SK-N-SH treated with all-trans-retinoic acid at 6 μM for 48 hours (cell line): Measurements from ENCODE around the gene PPP1R27.

Experiments used
- ATAC-seq: fragments of 200-7000 bp; cut with Tn5 transposase; 3 replicates; pipeline ENCODE4 v1.9.1; 2020; ENCODE audit warnings: mild to moderate bottlenecking, moderate library complexity
- ARNTL ChIP-seq: fragments of 450-650 bp; formaldehyde crosslinking; IDR thresholded peaks from 2 replicates; pipeline ENCODE4 v1.5.0; 2020; ENCODE audit warnings: low read depth, mild to moderate bottlenecking, moderate library complexity, borderline replicate concordance
- BACH2 ChIP-seq: fragments of 250-450 bp; sonication (Bioruptor Pico); IDR thresholded peaks from 2 replicates; pipeline ENCODE4 v1.9.0; 2021; ENCODE audit warnings: mild to moderate bottlenecking, borderline replicate concordance
- CSDC2 ChIP-seq: fragments of 250-450 bp; sonication (Bioruptor Pico); IDR thresholded peaks from 2 replicates; pipeline ENCODE4 v1.5.0; 2020; ENCODE audit warnings: mild to moderate bottlenecking, moderate library complexity
- ESRRG ChIP-seq: fragments of 250-450 bp; sonication (Bioruptor Pico); IDR thresholded peaks from 2 replicates; pipeline ENCODE4 v1.6.1; 2021; ENCODE audit warnings: mild to moderate bottlenecking
- GLIS3 ChIP-seq: fragments of 250-450 bp; sonication (Bioruptor Pico); IDR thresholded peaks from 2 replicates; pipeline ENCODE4 v1.5.0; 2020; ENCODE audit warnings: mild to moderate bottlenecking, moderate library complexity
- ISL1 ChIP-seq: fragments of 250-450 bp; sonication (Bioruptor Pico); IDR thresholded peaks from 2 replicates; pipeline ENCODE4 v2.1.2; 2022; ENCODE audit warnings: mild to moderate bottlenecking, moderate library complexity
- PPARA ChIP-seq: fragments of 250-450 bp; sonication (Bioruptor Pico); IDR thresholded peaks from 2 replicates; pipeline ENCODE4 v1.5.0; 2020; ENCODE audit warnings: mild to moderate bottlenecking, borderline replicate concordance
- RARB ChIP-seq: fragments of 250-450 bp; sonication (Bioruptor Pico); IDR thresholded peaks from 2 replicates; pipeline ENCODE4 v1.8.0; 2021; ENCODE audit warnings: mild to moderate bottlenecking, moderate library complexity
- TCF4 ChIP-seq: fragments of 250-450 bp; sonication (Bioruptor Pico); IDR thresholded peaks from 2 replicates; pipeline ENCODE4 v1.8.0; 2021; ENCODE audit warnings: mild to moderate bottlenecking, moderate library complexity, borderline replicate concordance
- TOX ChIP-seq: fragments of 250-450 bp; sonication (Bioruptor Pico); IDR thresholded peaks from 2 replicates; pipeline ENCODE4 v1.8.0; 2021; ENCODE audit warnings: mild to moderate bottlenecking, moderate library complexity, borderline replicate concordance
- ZC3H10 ChIP-seq: fragments of 250-450 bp; sonication (Bioruptor Pico); IDR thresholded peaks from 2 replicates; pipeline ENCODE4 v1.5.1; 2021; ENCODE audit warnings: mild to moderate bottlenecking, moderate library complexity
- ZFP3 ChIP-seq: fragments of 250-450 bp; sonication (Bioruptor Pico); IDR thresholded peaks from 2 replicates; pipeline ENCODE4 v1.5.0; 2020; ENCODE audit warnings: mild to moderate bottlenecking, moderate library complexity
- ZFP30 ChIP-seq: fragments of 450-650 bp; formaldehyde crosslinking; IDR thresholded peaks from 2 replicates; pipeline ENCODE4 v1.5.0; 2022; ENCODE audit warnings: mild to moderate bottlenecking, moderate library complexity
- ZNF565 ChIP-seq: fragments of 450-650 bp; formaldehyde crosslinking; conservative IDR thresholded peaks from 2 replicates; pipeline ENCODE4 v1.5.0; 2020; ENCODE audit warnings: low read depth, mild to moderate bottlenecking, moderate library complexity
- ZNF8 ChIP-seq: fragments of 450-650 bp; formaldehyde crosslinking; IDR thresholded peaks from 2 replicates; pipeline ENCODE4 v1.5.0; 2020; ENCODE audit warnings: mild to moderate bottlenecking, moderate library complexity
- TF ChIP-seq, protein P1 (sequence below): fragments of 250-450 bp; sonication (Bioruptor Pico); IDR thresholded peaks from 2 replicates; pipeline ENCODE4 v1.5.1; 2020; ENCODE audit warnings: low read depth, mild to moderate bottlenecking, moderate library complexity
- TF ChIP-seq, protein P2 (sequence below): fragments of 250-450 bp; sonication (Bioruptor Pico); IDR thresholded peaks from 2 replicates; pipeline ENCODE4 v1.8.0; 2021; ENCODE audit warnings: low read depth, mild to moderate bottlenecking, moderate library complexity, borderline replicate concordance
- TF ChIP-seq, protein P3 (sequence below): fragments of 250-450 bp; sonication (Bioruptor Pico); IDR thresholded peaks from 2 replicates; pipeline ENCODE4 v1.8.0; 2020; ENCODE audit warnings: mild to moderate bottlenecking, moderate library complexity, borderline replicate concordance
- TF ChIP-seq, protein P4 (sequence below): fragments of 250-450 bp; sonication (Bioruptor Pico); IDR thresholded peaks from 2 replicates; pipeline ENCODE4 v1.5.0; 2020; ENCODE audit warnings: mild to moderate bottlenecking, moderate library complexity

PPP1R27 gene

DNA sequence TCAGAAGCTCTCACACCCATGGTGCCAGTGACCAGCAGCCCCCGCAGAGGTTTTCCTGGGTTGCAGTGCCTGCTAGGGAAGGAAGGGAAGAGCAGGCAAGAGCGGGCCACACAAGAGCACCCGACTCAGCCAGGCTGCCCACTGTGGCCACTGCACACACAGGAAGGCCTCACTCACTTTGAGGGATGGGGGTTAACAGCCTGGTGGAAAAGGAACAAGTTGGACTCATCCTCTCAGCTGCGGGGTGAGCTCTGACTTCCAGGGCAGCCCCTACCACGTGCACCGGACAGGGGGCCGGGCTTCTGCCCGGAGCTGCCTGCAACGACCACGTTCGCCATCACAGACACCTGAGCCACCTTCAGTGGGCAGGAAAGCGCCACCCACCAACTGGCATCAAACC is 17.4 kb upstream of the PPP1R27 start:
- ATAC-seq = no peak
- no peak for TF ChIP-seq CSDC2 (CRISPR knock-in tag)
- no peak for TF ChIP-seq ZC3H10 (CRISPR knock-in tag)
- TF ChIP-seq, protein P1, sequence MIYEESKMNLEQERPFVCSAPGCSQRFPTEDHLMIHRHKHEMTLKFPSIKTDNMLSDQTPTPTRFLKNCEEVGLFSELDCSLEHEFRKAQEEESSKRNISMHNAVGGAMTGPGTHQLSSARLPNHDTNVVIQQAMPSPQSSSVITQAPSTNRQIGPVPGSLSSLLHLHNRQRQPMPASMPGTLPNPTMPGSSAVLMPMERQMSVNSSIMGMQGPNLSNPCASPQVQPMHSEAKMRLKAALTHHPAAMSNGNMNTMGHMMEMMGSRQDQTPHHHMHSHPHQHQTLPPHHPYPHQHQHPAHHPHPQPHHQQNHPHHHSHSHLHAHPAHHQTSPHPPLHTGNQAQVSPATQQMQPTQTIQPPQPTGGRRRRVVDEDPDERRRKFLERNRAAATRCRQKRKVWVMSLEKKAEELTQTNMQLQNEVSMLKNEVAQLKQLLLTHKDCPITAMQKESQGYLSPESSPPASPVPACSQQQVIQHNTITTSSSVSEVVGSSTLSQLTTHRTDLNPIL = no peak
- no peak for TF ChIP-seq BACH2 (CRISPR knock-in tag)
- TF ChIP-seq, protein P2, sequence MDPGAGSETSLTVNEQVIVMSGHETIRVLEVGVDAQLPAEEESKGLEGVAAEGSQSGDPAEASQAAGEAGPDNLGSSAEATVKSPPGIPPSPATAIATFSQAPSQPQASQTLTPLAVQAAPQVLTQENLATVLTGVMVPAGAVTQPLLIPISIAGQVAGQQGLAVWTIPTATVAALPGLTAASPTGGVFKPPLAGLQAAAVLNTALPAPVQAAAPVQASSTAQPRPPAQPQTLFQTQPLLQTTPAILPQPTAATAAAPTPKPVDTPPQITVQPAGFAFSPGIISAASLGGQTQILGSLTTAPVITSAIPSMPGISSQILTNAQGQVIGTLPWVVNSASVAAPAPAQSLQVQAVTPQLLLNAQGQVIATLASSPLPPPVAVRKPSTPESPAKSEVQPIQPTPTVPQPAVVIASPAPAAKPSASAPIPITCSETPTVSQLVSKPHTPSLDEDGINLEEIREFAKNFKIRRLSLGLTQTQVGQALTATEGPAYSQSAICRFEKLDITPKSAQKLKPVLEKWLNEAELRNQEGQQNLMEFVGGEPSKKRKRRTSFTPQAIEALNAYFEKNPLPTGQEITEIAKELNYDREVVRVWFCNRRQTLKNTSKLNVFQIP (CRISPR knock-in tag) = no peak
- TF ChIP-seq ZNF8 (CRISPR knock-in tag) = no peak
- TF ChIP-seq, all 23 proteins: peak for 0

DNA sequence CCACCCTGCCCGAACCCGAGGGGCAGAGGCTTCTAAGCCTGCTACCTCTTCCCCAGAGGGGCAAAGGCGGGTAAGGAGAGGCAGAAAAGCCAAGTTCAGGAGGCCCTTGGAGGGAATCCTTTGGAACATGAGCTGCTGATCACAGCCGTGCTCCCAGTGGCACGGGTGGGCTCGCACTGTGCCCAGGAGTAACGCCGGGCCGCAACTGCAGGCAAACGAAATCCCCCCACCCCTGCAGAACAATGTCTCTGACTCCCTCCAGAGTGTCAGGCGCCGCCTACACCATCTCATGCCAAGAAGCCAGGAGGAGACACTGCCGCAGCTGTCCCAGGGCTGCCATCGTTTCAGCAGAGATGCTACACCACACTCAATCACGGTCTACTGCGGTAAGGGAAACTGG is 16.6 kb upstream of the PPP1R27 start:
- ATAC-seq = no peak
- TF ChIP-seq, protein P1 = no peak
- no peak for TF ChIP-seq ZNF8 (CRISPR knock-in tag)
- TF ChIP-seq, protein P3, sequence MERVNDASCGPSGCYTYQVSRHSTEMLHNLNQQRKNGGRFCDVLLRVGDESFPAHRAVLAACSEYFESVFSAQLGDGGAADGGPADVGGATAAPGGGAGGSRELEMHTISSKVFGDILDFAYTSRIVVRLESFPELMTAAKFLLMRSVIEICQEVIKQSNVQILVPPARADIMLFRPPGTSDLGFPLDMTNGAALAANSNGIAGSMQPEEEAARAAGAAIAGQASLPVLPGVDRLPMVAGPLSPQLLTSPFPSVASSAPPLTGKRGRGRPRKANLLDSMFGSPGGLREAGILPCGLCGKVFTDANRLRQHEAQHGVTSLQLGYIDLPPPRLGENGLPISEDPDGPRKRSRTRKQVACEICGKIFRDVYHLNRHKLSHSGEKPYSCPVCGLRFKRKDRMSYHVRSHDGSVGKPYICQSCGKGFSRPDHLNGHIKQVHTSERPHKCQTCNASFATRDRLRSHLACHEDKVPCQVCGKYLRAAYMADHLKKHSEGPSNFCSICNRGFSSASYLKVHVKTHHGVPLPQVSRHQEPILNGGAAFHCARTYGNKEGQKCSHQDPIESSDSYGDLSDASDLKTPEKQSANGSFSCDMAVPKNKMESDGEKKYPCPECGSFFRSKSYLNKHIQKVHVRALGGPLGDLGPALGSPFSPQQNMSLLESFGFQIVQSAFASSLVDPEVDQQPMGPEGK (CRISPR knock-in tag) = no peak
- no peak for TF ChIP-seq RARB (CRISPR knock-in tag)
- no peak for TF ChIP-seq TCF4 (CRISPR knock-in tag)
- no peak for TF ChIP-seq ZNF565 (CRISPR knock-in tag)
- no peak for TF ChIP-seq ARNTL (CRISPR knock-in tag)
- TF ChIP-seq BACH2 (CRISPR knock-in tag) = no peak
- TF ChIP-seq ESRRG (CRISPR knock-in tag) = no peak

DNA sequence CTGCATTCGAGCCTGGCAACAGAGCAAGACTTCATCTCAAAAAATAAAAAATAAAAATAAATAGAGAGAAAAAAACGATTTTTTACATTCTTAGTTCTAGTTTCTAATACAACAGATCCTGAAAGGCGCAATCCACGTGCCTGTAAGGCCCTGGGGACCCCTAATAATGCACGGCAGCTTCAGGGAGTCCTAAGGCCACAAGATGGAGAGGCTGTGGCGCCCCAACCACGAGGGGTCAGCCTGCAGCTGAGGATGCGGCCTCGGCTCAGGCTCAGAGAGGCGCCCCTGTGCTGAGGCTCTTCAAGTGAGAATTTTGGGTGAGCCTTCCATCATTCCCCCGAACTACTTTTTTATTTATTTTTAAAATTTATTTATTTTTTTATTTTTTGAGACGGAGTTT is 14.6 kb upstream of the PPP1R27 start:
- no peak for ATAC-seq
- TF ChIP-seq ESRRG (CRISPR knock-in tag) = no peak
- TF ChIP-seq, protein P4, sequence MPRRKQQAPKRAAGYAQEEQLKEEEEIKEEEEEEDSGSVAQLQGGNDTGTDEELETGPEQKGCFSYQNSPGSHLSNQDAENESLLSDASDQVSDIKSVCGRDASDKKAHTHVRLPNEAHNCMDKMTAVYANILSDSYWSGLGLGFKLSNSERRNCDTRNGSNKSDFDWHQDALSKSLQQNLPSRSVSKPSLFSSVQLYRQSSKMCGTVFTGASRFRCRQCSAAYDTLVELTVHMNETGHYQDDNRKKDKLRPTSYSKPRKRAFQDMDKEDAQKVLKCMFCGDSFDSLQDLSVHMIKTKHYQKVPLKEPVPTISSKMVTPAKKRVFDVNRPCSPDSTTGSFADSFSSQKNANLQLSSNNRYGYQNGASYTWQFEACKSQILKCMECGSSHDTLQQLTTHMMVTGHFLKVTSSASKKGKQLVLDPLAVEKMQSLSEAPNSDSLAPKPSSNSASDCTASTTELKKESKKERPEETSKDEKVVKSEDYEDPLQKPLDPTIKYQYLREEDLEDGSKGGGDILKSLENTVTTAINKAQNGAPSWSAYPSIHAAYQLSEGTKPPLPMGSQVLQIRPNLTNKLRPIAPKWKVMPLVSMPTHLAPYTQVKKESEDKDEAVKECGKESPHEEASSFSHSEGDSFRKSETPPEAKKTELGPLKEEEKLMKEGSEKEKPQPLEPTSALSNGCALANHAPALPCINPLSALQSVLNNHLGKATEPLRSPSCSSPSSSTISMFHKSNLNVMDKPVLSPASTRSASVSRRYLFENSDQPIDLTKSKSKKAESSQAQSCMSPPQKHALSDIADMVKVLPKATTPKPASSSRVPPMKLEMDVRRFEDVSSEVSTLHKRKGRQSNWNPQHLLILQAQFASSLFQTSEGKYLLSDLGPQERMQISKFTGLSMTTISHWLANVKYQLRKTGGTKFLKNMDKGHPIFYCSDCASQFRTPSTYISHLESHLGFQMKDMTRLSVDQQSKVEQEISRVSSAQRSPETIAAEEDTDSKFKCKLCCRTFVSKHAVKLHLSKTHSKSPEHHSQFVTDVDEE (CRISPR knock-in tag) = no peak
- TF ChIP-seq, protein P1 = no peak
- no peak for TF ChIP-seq ZFP3 (CRISPR knock-in tag)
- no peak for TF ChIP-seq PPARA (CRISPR knock-in tag)
- no peak for TF ChIP-seq ZFP30 (CRISPR knock-in tag)
- TF ChIP-seq GLIS3 (CRISPR knock-in tag) = no peak
- no peak for TF ChIP-seq ZC3H10 (CRISPR knock-in tag)
- TF ChIP-seq RARB (CRISPR knock-in tag) = no peak
- no peak for TF ChIP-seq BACH2 (CRISPR knock-in tag)
- TF ChIP-seq TCF4 (CRISPR knock-in tag) = no peak
- TF ChIP-seq TOX (CRISPR knock-in tag) = no peak
- TF ChIP-seq ZNF565 (CRISPR knock-in tag) = no peak
- TF ChIP-seq ISL1 (CRISPR knock-in tag) = no peak
